Measurements from ENCODE around the gene C1RL. TPM values are rescaled to one million over a fixed set of nuclear protein-coding genes. Genes with fewer than 3 reads are reported as not detected.
"Not testable (repeated sequence)": the region's sequence is repeated elsewhere in the genome, so short reads cannot be mapped to it uniquely, and the experiment has no call there.

C1RL gene
- total RNA-seq, 1 experiment from 2014 or later: 25.9 TPM

DNA sequence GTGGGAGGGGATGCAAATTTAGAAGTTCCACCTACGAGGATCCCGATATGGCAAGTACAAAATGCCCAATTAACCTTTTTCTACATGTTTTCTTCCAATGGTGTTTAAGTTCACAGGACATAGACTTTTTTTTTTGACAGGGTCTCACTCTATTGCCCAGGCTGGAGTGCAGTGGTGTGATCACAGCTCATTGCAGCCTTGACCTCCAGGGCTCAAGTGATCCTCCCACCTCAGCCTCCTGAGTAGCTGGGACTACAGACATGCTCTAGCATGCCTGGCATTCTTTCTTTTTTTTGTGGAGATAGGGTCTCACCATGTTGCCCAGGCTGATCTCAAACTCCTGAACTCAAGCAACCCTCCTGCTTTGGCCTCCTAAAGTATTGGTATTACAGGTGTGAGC, 53.3 kb downstream of the C1RL start:
- H3K9me3 ChIP-seq (ENCODE audit: control insufficient read depth in 1 of 2, insufficient read depth in 1 of 2, low read depth in 1 of 2, low read length in 2 of 2); H3K4me1 ChIP-seq (ENCODE audit: control insufficient read depth in 1 of 2, insufficient read depth in 2 of 2, low read length in 2 of 2); H3K27ac ChIP-seq (ENCODE audit: low read depth, low read length); ATAC-seq; H3K27me3 ChIP-seq (ENCODE audit: insufficient read depth, low read length); RAD21 ChIA-PET (ENCODE audit: low non-redundant PET in 1 of 2, low total read pairs in 2 of 2, uncharacterized antibody in 2 of 2, unreplicated experiment in 2 of 2); intact Hi-C loops (cut with micrococcal nuclease); BruUV-seq (replicated peaks); H3K36me3 ChIP-seq (ENCODE audit: control insufficient read depth in 1 of 2, insufficient read depth in 2 of 2, low read length in 2 of 2); H3K9ac ChIP-seq (ENCODE audit: low read length); CTCF ChIA-PET; H4K20me1 ChIP-seq (ENCODE audit: insufficient read depth); DNase-seq (ENCODE audit: low read depth, low spot score); H3K9me2 ChIP-seq (ENCODE audit: insufficient read depth); H2AFZ ChIP-seq (ENCODE audit: low read depth, low read length, poor library complexity, severe bottlenecking); H3K4me2 ChIP-seq (ENCODE audit: low read length); H3K4me3 ChIP-seq (replicated peaks in 1 of 2; ENCODE audit: low read depth in 1 of 2, low read length in 2 of 2); POLR2A ChIA-PET; H3K79me2 ChIP-seq (ENCODE audit: insufficient read depth, low read length): not testable (repeated sequence)

DNA sequence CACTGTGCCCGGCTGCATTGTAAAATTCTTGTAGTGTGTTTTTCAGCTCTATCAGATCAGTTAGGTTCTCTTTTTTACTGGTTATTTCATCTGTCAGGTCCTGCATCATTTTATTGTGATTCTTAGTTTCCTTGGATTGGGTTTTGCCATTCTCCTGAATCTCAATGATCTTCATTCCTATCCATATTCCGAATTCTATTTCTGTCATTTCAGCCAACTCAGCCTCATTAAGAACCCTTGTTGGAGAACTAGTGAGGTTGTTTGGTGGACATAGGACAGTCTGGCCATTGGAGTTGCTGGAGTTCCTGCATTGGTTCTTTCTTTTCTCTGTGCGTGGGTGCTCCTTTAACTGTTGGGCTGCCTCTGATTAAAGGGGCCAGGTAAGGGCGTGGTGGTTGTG, 54.1 kb downstream of the C1RL start:
- H3K4me3 ChIP-seq (replicated peaks in 1 of 2; ENCODE audit: low read depth in 1 of 2, low read length in 2 of 2): no peak overlapping the region
- H3K27me3 ChIP-seq (ENCODE audit: insufficient read depth, low read length): no peaks in the 10 kb centered on the region
- H3K9ac ChIP-seq (ENCODE audit: low read length): no peak overlapping the region
- H3K27ac ChIP-seq (ENCODE audit: low read depth, low read length): no peak overlapping the region
- TF ChIP-seq FOSL1 (IDR thresholded peaks at IDR 0.05; ENCODE audit: low read depth) (no peak), SP1 (IDR thresholded peaks at IDR 0.05; ENCODE audit: low read depth) (no peak), SIN3A (IDR thresholded peaks at IDR 0.05; ENCODE audit: low read depth) (no peak), POLR2A (IDR thresholded peaks at IDR 0.05; ENCODE audit: borderline replicate concordance, extremely low read depth, insufficient read depth, insufficient read length) (no peak), POLR2AphosphoS5 (IDR thresholded peaks at IDR 0.05; ENCODE audit: low read depth, low read length) (no peak), TCF7L2 (IDR thresholded peaks at IDR 0.05; ENCODE audit: borderline replicate concordance, extremely low read depth, insufficient read depth, insufficient read length) (no peak), CBX3 (IDR thresholded peaks at IDR 0.05; ENCODE audit: low read depth) (no peak), ELF1 (IDR thresholded peaks at IDR 0.05; ENCODE audit: borderline replicate concordance, low read depth) (no peak)
- TF ChIP-seq, protein P1, sequence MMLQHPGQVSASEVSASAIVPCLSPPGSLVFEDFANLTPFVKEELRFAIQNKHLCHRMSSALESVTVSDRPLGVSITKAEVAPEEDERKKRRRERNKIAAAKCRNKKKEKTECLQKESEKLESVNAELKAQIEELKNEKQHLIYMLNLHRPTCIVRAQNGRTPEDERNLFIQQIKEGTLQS (IDR thresholded peaks at IDR 0.05): no peak
- TF ChIP-seq, protein P2, sequence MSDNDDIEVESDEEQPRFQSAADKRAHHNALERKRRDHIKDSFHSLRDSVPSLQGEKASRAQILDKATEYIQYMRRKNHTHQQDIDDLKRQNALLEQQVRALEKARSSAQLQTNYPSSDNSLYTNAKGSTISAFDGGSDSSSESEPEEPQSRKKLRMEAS (IDR thresholded peaks at IDR 0.05): no peak
- TF ChIP-seq, protein P3, sequence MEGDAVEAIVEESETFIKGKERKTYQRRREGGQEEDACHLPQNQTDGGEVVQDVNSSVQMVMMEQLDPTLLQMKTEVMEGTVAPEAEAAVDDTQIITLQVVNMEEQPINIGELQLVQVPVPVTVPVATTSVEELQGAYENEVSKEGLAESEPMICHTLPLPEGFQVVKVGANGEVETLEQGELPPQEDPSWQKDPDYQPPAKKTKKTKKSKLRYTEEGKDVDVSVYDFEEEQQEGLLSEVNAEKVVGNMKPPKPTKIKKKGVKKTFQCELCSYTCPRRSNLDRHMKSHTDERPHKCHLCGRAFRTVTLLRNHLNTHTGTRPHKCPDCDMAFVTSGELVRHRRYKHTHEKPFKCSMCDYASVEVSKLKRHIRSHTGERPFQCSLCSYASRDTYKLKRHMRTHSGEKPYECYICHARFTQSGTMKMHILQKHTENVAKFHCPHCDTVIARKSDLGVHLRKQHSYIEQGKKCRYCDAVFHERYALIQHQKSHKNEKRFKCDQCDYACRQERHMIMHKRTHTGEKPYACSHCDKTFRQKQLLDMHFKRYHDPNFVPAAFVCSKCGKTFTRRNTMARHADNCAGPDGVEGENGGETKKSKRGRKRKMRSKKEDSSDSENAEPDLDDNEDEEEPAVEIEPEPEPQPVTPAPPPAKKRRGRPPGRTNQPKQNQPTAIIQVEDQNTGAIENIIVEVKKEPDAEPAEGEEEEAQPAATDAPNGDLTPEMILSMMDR (IDR thresholded peaks at IDR 0.05 in 2 of 3, conservative IDR thresholded peaks at IDR 0.05 in 1 of 3; ENCODE audit: borderline replicate concordance in 1 of 3, insufficient read depth in 1 of 3, low read depth in 2 of 3, low read length in 2 of 3): no peak
- no peaks in the 10 kb centered on the region for H3K79me2 ChIP-seq (ENCODE audit: insufficient read depth, low read length)
- no peak overlapping the region for H2AFZ ChIP-seq (ENCODE audit: low read depth, low read length, poor library complexity, severe bottlenecking)
- ChIA-PET RAD21 (ENCODE audit: low non-redundant PET in 1 of 2, low total read pairs in 2 of 2, uncharacterized antibody in 2 of 2, unreplicated experiment in 2 of 2) (no interaction called here), POLR2A (no interaction called here), CTCF (no interaction called here)
- no TSS peak for BruUV-seq (replicated peaks)
- intact Hi-C loops (cut with micrococcal nuclease): no loop called here
- ATAC-seq: no peak
- no peaks in the 10 kb centered on the region for H4K20me1 ChIP-seq (ENCODE audit: insufficient read depth)
- no peak for DNase-seq (ENCODE audit: low read depth, low spot score)
- H3K9me3 ChIP-seq (ENCODE audit: control insufficient read depth in 1 of 2, insufficient read depth in 1 of 2, low read depth in 1 of 2, low read length in 2 of 2): no peaks in the 10 kb centered on the region
- no peak overlapping the region for H3K4me2 ChIP-seq (ENCODE audit: low read length)
- H3K4me1 ChIP-seq (ENCODE audit: control insufficient read depth in 1 of 2, insufficient read depth in 2 of 2, low read length in 2 of 2): no peaks in the 10 kb centered on the region
- H3K9me2 ChIP-seq (ENCODE audit: insufficient read depth): no peaks in the 10 kb centered on the region
- H3K36me3 ChIP-seq (ENCODE audit: control insufficient read depth in 1 of 2, insufficient read depth in 2 of 2, low read length in 2 of 2): no peaks in the 10 kb centered on the region

DNA sequence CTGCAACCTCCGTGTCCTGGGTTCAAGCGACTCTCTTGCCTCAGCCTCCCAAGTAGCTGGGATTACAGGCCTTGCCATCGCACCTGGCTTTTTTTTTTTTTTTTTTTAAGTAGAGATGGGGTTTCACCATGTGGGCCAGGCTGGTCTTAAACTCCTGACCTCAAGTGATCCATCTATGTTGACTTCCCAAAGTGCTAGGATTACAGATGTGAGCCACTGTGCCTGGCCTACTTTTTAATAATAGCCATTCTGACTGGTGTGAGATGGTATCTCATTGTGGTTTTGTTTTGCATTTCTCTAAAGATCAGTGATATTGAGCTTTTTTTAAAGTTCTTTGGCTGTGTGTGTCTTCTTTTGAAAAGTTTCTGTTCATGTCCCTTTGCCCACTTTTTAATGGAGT, 59.0 kb downstream of the C1RL start:
- H3K9me2 ChIP-seq (ENCODE audit: insufficient read depth); H3K4me2 ChIP-seq (ENCODE audit: low read length); H3K9ac ChIP-seq (ENCODE audit: low read length); DNase-seq (ENCODE audit: low read depth, low spot score); H3K27me3 ChIP-seq (ENCODE audit: insufficient read depth, low read length); H3K4me1 ChIP-seq (ENCODE audit: control insufficient read depth in 1 of 2, insufficient read depth in 2 of 2, low read length in 2 of 2); POLR2A ChIA-PET; H3K36me3 ChIP-seq (ENCODE audit: control insufficient read depth in 1 of 2, insufficient read depth in 2 of 2, low read length in 2 of 2); H3K27ac ChIP-seq (ENCODE audit: low read depth, low read length); H3K79me2 ChIP-seq (ENCODE audit: insufficient read depth, low read length); ATAC-seq; H2AFZ ChIP-seq (ENCODE audit: low read depth, low read length, poor library complexity, severe bottlenecking); RAD21 ChIA-PET (ENCODE audit: low non-redundant PET in 1 of 2, low total read pairs in 2 of 2, uncharacterized antibody in 2 of 2, unreplicated experiment in 2 of 2); BruUV-seq (replicated peaks); H4K20me1 ChIP-seq (ENCODE audit: insufficient read depth); H3K4me3 ChIP-seq (replicated peaks in 1 of 2; ENCODE audit: low read depth in 1 of 2, low read length in 2 of 2); CTCF ChIA-PET; H3K9me3 ChIP-seq (ENCODE audit: control insufficient read depth in 1 of 2, insufficient read depth in 1 of 2, low read depth in 1 of 2, low read length in 2 of 2): not testable (repeated sequence)
- intact Hi-C loops (cut with micrococcal nuclease): loop anchor here (10.0 kb wide), 1 partner anchor 105 kb away; the partner anchor contains the start of genes C12orf57 and RNU7-1
